Measurements from ENCODE around the gene CTNNA2.

The CTNNA2 gene

DNA sequence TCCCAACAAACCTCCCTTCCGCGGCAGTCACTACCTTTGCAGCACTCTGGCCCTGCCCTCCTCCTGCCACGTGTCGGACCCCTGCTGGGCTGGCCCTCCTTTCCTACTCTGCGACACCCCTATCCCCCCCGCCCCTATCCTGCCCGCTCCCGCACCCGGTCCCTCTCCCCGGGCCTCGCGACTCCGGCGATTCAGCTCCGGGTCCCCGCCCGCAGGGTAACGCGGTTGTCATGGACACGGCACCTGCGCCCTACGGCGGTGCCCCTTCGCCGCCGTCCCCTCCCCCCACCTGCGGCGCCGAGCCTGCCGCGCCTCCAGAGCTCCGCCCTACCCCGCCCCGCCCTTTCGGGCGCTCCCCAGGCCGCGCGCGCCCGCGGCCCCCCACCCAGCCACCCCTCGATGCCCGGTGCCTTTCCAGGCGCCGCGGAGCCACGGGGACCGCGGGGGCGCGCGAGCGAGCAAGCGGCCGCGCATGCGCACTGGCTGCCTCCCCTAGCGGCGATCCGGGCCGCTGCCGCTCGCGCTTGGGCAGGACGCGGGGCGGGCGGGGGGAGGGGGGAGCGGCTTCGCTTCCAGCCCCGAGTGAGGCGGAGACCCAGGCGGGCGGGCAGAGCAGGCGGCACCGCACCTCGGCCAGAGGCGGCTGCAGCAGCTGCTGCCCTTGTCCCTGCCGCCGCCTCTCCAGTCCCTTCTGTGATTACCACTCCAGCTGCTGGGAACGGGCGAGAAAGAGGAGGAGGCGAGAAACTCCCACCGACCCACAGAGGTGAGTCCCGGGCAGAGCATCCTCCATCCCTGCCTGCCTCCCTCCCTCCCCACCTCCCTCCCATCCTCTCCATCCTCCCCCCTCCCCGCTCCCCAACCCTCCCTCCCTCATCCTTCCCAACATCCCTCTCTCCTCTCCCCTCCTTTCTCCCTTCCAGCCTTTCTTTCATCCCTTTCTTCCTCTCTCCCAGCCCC is at the start of gene CTNNA2:
CTNNA2 (plus strand) TSS at position 610 of the 960 bp plus-strand sequence.
- peak; percentile 83 to 96 for DNase-seq

DNA sequence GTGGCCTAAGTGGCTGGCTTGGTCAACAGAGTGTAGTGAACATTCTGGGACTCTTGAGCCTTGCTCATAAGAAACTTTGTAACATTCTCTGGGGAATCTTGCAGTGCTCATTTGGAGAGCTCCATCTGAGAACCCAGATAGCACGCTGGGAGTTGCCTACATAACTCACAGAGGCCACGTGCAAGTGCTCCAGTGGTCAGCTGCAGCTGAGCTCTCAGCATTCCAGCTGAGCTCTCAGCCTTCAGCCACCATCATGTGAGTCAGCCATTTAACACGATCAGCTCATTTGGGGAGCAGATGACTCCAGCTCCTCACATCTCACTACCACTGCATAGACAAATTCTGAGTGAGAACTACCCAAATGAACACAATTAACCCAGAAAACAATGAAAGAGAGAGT is 25.5 kb upstream of the CTNNA2 start:
- DNase-seq: no peak

DNA sequence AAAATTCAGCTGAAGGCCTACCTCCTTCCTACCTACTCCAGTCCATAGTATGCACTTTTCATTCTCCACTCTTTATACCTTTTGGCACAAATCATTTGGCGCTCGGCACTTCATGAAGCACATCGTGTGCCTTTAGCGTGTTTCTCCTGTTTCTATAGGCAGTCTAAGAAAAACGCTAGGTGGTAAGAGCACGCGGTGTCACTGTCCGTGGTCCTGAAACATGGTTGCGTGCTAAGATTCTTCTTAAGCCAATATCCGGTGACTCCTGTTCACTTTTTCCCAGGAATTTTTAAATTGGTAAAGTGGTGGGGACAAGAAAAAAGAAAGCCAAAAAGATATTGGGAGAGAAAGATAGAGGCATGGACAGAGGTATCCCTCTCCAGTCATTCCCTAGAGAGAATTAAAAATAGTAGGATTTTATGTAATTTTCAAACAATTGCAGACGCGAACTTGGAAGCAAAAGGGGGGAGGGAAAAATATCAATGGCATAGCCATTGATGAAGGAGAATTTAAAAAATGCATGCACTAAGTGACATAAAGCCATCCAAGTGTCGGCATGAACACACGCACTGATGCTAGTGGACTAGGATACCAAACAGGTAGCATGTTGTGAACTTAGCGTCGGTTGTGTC is 1.4 kb upstream of the CTNNA2 start:
- no peak for DNase-seq

DNA sequence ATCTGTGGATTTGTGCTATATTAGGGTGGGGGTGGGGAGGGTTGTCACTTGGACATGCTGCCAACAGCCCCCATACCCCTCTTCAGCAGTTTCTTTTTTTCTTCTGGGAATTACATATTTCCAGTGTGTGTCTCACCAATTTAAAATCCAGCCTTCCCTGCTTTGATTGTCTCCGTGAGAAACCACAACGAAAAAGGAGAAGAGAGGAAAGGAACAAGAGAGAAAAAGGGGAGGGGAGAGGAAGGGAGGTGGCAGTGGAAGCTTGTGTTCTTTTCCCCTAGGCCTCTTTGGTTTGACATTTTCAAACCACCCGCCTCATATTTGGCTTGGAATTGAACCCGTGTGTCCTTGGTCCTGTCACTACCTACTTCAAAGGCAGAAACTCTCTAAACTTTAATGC is 860 bp downstream of the CTNNA2 start:
- DNase-seq: no peak

- DNase-seq: no peak
Measured at GRCh38 chr2:79529636-79530035, 16.8 kb downstream of the CTNNA2 start.

DNA sequence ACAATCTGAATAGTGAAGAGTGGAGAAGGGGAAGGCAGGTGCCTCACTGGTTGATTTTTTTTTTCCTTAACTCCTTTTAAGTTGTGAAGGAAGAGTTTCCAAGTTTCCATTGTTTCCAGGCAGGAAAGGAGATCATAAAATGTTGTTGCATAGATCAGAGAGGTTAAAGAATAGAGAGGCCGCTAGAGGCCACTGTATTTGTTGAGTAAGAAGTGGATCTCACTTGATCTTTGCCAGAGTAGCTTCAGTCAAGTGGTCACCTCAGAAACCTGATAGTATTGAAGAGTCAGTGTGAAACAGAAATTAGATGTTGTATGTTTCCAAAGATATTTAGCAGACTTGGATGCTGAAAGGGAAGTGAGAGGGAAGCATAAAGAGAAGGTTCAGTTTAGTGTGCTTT is 17.6 kb downstream of the CTNNA2 start:
- peak; percentile 23 to 43 for DNase-seq

DNA sequence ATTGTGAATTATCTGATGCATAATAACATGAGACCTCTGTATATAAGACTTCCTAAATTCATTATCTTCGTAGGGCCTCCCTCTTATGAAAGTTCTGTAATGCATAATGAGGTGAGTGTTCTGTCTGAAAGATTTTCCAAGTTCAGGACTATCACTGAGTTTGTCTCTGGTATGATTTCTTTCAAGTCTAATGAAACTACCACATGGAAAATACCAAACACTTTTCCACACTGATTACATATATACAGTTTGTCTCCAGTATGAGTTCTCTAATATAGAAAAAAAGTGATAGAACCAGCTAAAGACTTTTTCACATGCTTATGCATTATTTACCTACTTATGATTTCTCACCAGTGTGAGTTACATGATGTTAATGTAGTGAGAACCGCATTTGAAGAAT is 34.7 kb downstream of the CTNNA2 start:
- DNase-seq: no peak

DNA sequence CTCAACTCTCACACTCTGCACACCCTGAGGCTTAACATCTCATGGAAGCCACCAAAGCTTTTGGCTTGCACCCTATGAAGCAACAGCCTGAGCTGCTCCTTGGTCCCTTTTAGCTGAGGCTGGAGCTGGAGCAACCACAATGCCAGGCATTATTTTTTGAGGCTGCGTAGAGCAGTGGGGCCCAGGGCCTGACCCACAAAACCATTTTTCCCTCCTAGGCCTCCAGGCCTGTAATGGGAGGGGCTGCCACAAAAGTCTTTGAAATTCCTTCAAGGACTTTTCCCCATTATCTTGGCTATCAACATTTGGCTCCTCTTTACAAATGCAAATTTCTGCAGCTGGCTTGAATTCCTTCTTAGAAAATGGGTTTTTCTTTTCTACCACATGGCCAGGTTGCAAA is 39.8 kb downstream of the CTNNA2 start:
- DNase-seq: no peak

- DNase-seq: no peak
Measured at GRCh38 chr2:79554899-79555298, 42.0 kb downstream of the CTNNA2 start.

GRCh38 chr2:79564065-79564464 is 51.2 kb downstream of the CTNNA2 start:
- DNase-seq: no peak

DNA sequence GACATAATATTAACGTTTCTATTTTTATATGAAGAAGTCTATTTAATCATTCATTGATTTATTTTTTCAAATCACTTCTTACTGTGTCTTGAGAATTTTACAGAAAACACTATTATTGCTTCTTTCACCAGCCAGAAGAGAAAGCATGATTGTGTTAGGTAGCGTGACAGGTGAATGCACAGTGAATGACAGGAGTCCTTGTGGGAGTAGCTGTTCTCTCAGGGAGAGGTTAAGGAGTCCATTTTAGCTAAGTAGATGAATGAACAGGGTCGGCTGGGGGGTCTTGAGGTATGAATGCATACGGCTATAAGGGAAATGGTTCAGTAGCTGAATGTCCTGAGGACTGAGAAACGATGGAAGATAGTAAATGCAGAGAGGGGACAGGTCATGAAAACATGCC is 56.2 kb downstream of the CTNNA2 start:
- DNase-seq: no peak

- no peak for DNase-seq
Measured at GRCh38 chr2:79573895-79574674, 61.2 kb downstream of the CTNNA2 start.

DNA sequence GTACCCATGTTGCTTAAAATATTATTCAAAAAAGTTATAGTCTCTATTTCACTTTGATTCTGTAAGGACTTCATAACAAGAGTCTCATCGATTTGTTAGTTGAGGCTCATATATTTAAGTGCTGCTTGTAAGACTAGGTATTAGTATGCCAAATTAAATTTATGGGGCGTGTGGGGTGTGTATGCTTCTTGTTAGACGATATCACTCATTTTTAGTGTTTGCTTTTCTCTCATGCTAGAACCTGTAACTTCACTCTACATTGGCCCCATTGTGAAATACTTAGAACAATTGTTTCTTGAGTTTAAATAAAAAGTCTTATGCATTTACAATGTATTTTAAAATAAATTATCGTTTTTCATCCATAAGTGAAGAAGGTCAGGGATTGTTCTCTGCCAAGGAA is 63.6 kb downstream of the CTNNA2 start:
- no peak for DNase-seq

DNA sequence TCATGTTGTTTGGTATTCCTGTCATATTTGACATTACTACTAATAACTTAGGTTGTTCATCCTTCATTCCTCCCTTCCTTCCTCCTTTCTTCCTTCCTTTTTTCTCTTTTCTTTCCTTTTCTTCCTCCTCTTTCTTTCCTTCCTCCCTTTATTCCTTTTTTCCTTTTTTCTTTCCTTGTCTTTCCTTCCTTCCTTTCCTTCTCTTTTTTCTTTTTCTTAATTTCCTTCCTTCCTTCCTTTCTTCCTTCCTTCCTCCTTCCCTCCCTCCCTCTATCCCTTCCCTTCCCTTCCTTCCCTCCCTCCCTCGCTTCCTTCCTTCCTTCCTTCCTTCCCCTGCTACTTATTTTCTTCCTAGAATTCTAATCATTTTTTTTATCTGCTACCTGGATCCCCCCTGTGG is 66.1 kb downstream of the CTNNA2 start:
- DNase-seq: no peak

GRCh38 chr2:79580175-79580574 is 67.3 kb downstream of the CTNNA2 start:
- no peak for DNase-seq

DNA sequence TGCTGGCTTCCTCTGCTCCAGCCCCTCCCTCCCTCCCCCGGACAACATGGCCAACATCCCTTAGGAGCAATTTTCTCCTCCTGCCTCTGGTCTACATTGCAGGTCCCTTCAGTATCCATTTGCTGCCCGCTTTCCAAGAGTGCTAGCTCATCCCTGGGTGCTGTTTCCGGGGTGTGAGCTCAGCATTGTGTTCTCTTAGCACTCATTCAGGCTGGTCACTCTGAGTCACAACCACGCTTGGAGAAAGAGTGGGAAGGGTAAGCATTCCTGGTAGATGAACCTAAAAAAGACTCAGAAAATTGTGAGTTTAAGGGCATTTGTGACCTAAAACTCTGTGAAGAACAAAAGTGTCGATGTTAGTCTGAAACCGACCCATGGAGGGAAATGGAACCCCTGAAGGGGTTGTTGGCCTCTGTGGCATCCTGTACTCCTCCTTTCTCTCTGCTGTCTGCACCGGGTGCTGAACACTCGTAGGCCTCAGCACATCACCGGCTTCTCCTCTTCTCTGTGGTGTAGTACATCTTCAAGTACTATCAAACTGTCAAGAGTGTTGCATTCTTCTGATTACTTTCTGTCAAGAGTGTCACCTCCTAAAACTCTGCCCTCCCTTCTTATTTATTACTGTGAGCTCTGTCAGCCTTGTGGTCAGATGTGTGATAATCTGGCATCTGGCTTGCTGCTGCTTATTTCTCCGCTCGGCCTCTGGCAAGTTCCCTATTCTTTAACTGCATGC is 73.0 kb downstream of the CTNNA2 start:
- no peak for DNase-seq

DNA sequence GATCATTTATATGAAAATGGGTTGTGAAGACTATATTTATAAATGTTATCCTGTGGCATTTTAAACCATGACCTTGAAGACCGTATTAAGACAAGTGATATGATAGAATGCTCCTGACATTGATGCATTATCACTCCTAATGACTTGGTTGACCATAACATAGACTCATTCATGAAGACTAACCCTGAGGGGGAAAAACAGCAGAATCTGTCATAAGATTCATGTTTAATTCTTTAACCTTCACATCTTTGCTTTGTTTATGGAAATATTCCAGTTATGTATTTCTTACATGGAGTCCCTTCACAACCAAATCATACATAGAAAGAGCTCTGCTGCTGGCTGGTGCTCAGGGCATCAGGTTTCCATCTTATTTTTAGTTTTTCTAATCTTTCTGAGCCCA is 78.4 kb downstream of the CTNNA2 start:
- DNase-seq: no peak

GRCh38 chr2:79593237-79593867 is 80.5 kb downstream of the CTNNA2 start:
- no peak for DNase-seq

DNA sequence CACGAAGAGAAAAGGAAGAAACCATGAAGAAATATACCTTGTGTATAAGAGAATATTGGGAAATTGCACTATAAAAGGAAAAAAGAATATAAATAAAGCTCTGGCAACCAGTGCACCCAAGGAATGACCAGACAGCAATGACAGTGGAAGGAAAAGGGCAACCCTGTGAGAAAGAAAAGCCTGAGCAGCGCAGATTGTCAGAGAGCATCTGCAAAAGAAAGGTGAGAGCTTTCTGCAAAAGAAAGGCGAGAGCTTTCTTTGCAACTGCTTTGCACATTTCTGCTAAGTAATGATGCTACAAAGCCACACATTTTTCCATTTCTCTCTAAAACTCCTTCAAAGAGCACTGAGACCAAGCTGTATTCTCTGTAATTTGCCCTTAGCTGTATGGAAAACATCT is 83.6 kb downstream of the CTNNA2 start:
- no peak for DNase-seq

GRCh38 chr2:79604748-79605147 is 91.9 kb downstream of the CTNNA2 start:
- no peak for DNase-seq

DNA sequence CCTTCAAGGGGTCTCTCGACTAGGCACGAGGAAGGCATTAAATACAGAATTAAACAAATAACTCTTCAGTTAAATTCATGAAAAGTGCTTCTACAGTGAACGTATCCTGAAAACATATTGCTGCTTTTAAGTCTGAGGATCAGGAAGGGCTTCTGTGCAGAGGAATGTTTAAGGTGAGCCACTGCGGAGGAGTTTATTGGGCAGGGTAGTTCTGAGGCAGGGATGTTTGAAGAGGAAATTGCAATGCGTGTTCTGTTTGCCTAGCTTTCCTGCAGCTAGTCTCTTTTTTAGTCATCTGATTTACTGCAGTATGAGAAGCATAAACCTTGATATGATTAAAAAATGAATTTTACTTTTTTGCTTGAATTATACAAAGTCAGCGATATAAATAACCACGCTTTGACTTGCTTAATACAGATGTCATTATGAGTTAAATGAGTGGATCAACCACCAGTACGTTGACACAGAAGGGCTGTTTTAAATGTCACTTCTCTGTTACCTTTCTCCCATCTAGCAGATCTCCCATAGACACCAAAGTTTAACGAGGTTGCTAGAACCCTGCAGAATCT is 98.7 kb downstream of the CTNNA2 start:
- no peak for DNase-seq

DNA sequence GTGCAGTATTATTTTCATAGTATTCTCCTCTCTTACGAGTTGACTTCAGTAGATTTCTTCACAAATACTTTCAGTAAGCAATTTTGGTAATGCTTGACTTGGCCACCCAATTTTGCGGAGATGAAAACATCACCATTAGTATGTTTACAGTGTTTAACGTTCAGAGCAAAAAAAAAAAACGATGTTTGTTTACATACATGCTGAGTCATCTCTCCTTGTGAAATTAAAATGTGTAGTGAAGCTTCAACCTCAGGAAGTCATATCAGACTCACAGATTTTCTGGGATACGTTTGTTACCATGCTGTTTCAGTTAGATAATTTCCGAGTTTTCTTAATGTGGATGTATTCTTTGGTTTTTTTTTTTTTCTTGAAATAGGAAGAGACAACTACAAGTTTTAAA is 100.1 kb downstream of the CTNNA2 start:
- no peak for DNase-seq

Measured in NCI-H526 (cell line).